H9 (cell line): ENCODE results near the gene PRDM4. TPM values are rescaled to one million over a fixed set of nuclear protein-coding genes. Genes with fewer than 3 reads are reported as not detected.

Experiments used
- DNase-seq: peaks from one replicate; pipeline ENCODE4 v3.0.0-alpha.2; 2017
- H2AFZ ChIP-seq: one replicate; pipeline ENCODE4 v1.6.1; 2013; ENCODE audit warnings: mild to moderate bottlenecking, low read length, control low read depth, moderate library complexity
- H2AK5ac ChIP-seq: 2 replicates; pipeline ENCODE4 v1.6.1; 2013; ENCODE audit warnings: low read length, control low read depth, mixed read lengths; ENCODE audit not compliant: insufficient read length
- H2BK120ac ChIP-seq: one replicate; pipeline ENCODE4 v1.6.1; 2013; ENCODE audit warnings: low read depth, mild to moderate bottlenecking, low read length, control low read depth, inconsistent platforms; ENCODE audit not compliant: poor library complexity, severe bottlenecking
- H2BK12ac ChIP-seq: 2 replicates; pipeline ENCODE4 v1.6.1; 2013; ENCODE audit warnings: low read length, control low read depth, mixed read lengths, low read depth; ENCODE audit not compliant: insufficient read length
- H2BK15ac ChIP-seq: 2 replicates; pipeline ENCODE4 v1.6.1; 2013; ENCODE audit warnings: low read depth, low read length, control low read depth
- H2BK20ac ChIP-seq: one replicate; pipeline ENCODE4 v1.6.1; 2013; ENCODE audit warnings: low read depth, mild to moderate bottlenecking, low read length, control low read depth, inconsistent platforms; ENCODE audit not compliant: poor library complexity, severe bottlenecking
- H2BK5ac ChIP-seq: 2 replicates; pipeline ENCODE4 v1.6.1; 2013; ENCODE audit warnings: low read length, control low read depth, mixed read lengths; ENCODE audit not compliant: insufficient read length
- H3K14ac ChIP-seq: 2 replicates; pipeline ENCODE4 v1.6.1; 2013; ENCODE audit warnings: low read length, control low read depth; ENCODE audit not compliant: insufficient read depth
- H3K18ac ChIP-seq: 2 replicates; pipeline ENCODE4 v1.6.1; 2013; ENCODE audit warnings: low read depth, mild to moderate bottlenecking, mixed read lengths, low read length, control low read depth; ENCODE audit not compliant: insufficient read length
- H3K23ac ChIP-seq: 2 replicates; pipeline ENCODE4 v1.6.1; 2013; ENCODE audit warnings: low read length, control low read depth, mixed read lengths, low read depth; ENCODE audit not compliant: insufficient read length
- H3K23me2 ChIP-seq: 2 replicates; pipeline ENCODE4 v1.6.1; 2013; ENCODE audit warnings: low read depth, mild to moderate bottlenecking, mixed read lengths, low read length, control low read depth; ENCODE audit not compliant: insufficient read length, poor library complexity, severe bottlenecking
- H3K27ac ChIP-seq: 2 replicates; pipeline ENCODE4 v1.5.1; 2013; ENCODE audit warnings: low read length, control low read depth, mixed read lengths, low read depth; ENCODE audit not compliant: insufficient read length
- H3K27me3 ChIP-seq: 2 replicates; pipeline ENCODE4 v1.6.1; 2013; ENCODE audit warnings: low read length, control low read depth, inconsistent platforms; ENCODE audit not compliant: insufficient read depth
- H3K4ac ChIP-seq: 2 replicates; pipeline ENCODE4 v1.6.1; 2013; ENCODE audit warnings: low read depth, mild to moderate bottlenecking, control low read depth, inconsistent platforms, low read length, moderate library complexity
- H3K4me1 ChIP-seq: 2 replicates; pipeline ENCODE4 v1.6.1; 2013; ENCODE audit warnings: low read length, control low read depth, inconsistent platforms; ENCODE audit not compliant: insufficient read depth
- H3K4me2 ChIP-seq: 2 replicates; pipeline ENCODE4 v1.6.1; 2013; ENCODE audit warnings: low read length, control low read depth, mixed read lengths; ENCODE audit not compliant: insufficient read length, insufficient read depth
- H3K56ac ChIP-seq: 2 replicates; pipeline ENCODE4 v1.6.1; 2013; ENCODE audit warnings: low read depth, mild to moderate bottlenecking, mixed read lengths, low read length, control low read depth; ENCODE audit not compliant: insufficient read length
- H3K79me1 ChIP-seq: 2 replicates; pipeline ENCODE4 v1.6.1; 2013; ENCODE audit warnings: low read depth, mild to moderate bottlenecking, moderate library complexity, low read length, control low read depth, inconsistent platforms; ENCODE audit not compliant: insufficient read depth, poor library complexity, severe bottlenecking
- H3K79me2 ChIP-seq: 2 replicates; pipeline ENCODE4 v1.6.1; 2013; ENCODE audit warnings: low read length, control low read depth, inconsistent platforms; ENCODE audit not compliant: insufficient read depth
- H3K9ac ChIP-seq: 2 replicates; pipeline ENCODE4 v1.6.1; 2013; ENCODE audit warnings: low read length, control low read depth, mixed read lengths; ENCODE audit not compliant: insufficient read length; ENCODE audit errors: extremely low read depth
- H3K9me3 ChIP-seq: one replicate; pipeline ENCODE4 v1.6.1; 2013; ENCODE audit warnings: low read depth, low read length, inconsistent platforms; ENCODE audit not compliant: control insufficient read depth
- H3T11ph ChIP-seq: one replicate; pipeline ENCODE4 v1.6.1; 2013; ENCODE audit warnings: mild to moderate bottlenecking, low read length, control low read depth, inconsistent platforms
- H4K20me1 ChIP-seq: one replicate; pipeline ENCODE4 v1.6.1; 2013; ENCODE audit not compliant: control insufficient read depth, insufficient read length, insufficient read depth
- H4K5ac ChIP-seq: 2 replicates; pipeline ENCODE4 v1.6.1; 2013; ENCODE audit warnings: low read depth, mild to moderate bottlenecking, mixed read lengths, low read length, control low read depth; ENCODE audit not compliant: insufficient read length
- H4K8ac ChIP-seq: replicated peaks from 2 replicates; pipeline ENCODE4 v1.6.1; 2013; ENCODE audit warnings: low read length, control low read depth, mixed read lengths, low read depth; ENCODE audit not compliant: insufficient read length
- H4K91ac ChIP-seq: 2 replicates; pipeline ENCODE4 v1.6.1; 2013; ENCODE audit warnings: low read depth, mild to moderate bottlenecking, moderate library complexity, mixed read lengths, low read length, control low read depth; ENCODE audit not compliant: insufficient read length
- H3K27ac Mint-ChIP-seq, 3 experiments: 2 replicates in 2 of 3; 3 replicates in 1 of 3; pipeline ENCODE4 v1.8.0; 2020 to 2021; ENCODE audit warnings: mixed read lengths in 3 of 3, mild to moderate bottlenecking in 1 of 3, moderate library complexity in 1 of 3
- H3K27me3 Mint-ChIP-seq: 2 replicates; pipeline ENCODE4 v1.8.0; 2021; ENCODE audit warnings: low read depth, mild to moderate bottlenecking, moderate library complexity, mixed read lengths
- H3K36me3 Mint-ChIP-seq, 3 experiments: 2 replicates in 2 of 3; 3 replicates in 1 of 3; pipeline ENCODE4 v1.8.0; 2020 to 2021; ENCODE audit warnings: low read depth in 3 of 3, mixed read lengths in 3 of 3; ENCODE audit not compliant: insufficient read depth in 1 of 3
- H3K4me1 Mint-ChIP-seq, 2 experiments: 2 replicates each; pipeline ENCODE4 v1.8.0; 2020; ENCODE audit warnings: mixed read lengths in 2 of 2
- H3K4me3 Mint-ChIP-seq, 2 experiments: 2 replicates in 1 of 2; 3 replicates in 1 of 2; pipeline ENCODE4 v1.8.0; 2020 to 2021; ENCODE audit warnings: mild to moderate bottlenecking in 2 of 2, mixed read lengths in 2 of 2, moderate library complexity in 1 of 2
- H3K9me3 Mint-ChIP-seq, 2 experiments: 2 replicates in 1 of 2; 3 replicates in 1 of 2; pipeline ENCODE4 v1.8.0; 2020; ENCODE audit warnings: mild to moderate bottlenecking in 2 of 2, mixed read lengths in 2 of 2, moderate library complexity in 1 of 2
- CTCF ChIP-seq: fragments of 200-600 bp; sonication (generic); conservative IDR thresholded peaks from 3 replicates; pipeline ENCODE4 v1.8.0; 2021; ENCODE audit warnings: antibody characterized with exemption, mild to moderate bottlenecking
- WGBS: extraction: QIAGEN DNeasy Blood & Tissue Kit; methylation state at CpG from one replicate; pipeline ENCODE4 v1.1.7; 2013; ENCODE audit warnings: missing lambda C conversion rate, low lambda C conversion rate, mixed read lengths; ENCODE audit not compliant: insufficient read length; ENCODE audit errors: extremely low coverage; 5-methylcytosine and 5-hydroxymethylcytosine counted together
- total RNA-seq: library from RNA; stranded (reverse); gene quantifications from 2 replicates; pipeline ENCODE4 v1.2.1, GENCODE V29; 2021

The PRDM4 gene
- total RNA-seq, 1 experiment from 2014 or later = 24.4 TPM

GRCh38 chr12:107774349-107775029 lies 13.6 kb upstream of the PRDM4 start, which contains the start of gene ASCL4:
TSS of gene ASCL4 (plus strand) at chr12:107774704. CDS start at chr12:107775219, 515 bp downstream.
- H4K5ac ChIP-seq = no peak within 1 kb of the TSS
- H3T11ph ChIP-seq = no peak within 1 kb of the TSS
- Mint-ChIP-seq H3K9me3 (no peaks in the 10 kb centered on the region), H3K4me3 (peak within 1 kb of the TSS; percentile 41 to 76), H3K27me3 (peaks cover 95% of the 10 kb centered on the region), H3K4me1 (peaks cover 7 to 13% of the 10 kb centered on the region in 2 experiments), H3K36me3 (no peaks in the 10 kb centered on the region), H3K27ac (no peak within 1 kb of the TSS)
- no peak for DNase-seq
- no peak within 1 kb of the TSS for H2BK20ac ChIP-seq
- H3K79me2 ChIP-seq = no peaks in the 10 kb centered on the region
- H2AFZ ChIP-seq = no peak within 1 kb of the TSS
- no peak within 1 kb of the TSS for H2BK15ac ChIP-seq
- no peak for TF ChIP-seq CTCF
- no peak within 1 kb of the TSS for H3K27ac ChIP-seq
- H4K91ac ChIP-seq = no peak within 1 kb of the TSS
- no peak within 1 kb of the TSS for H2BK120ac ChIP-seq
- H2BK12ac ChIP-seq = no peak within 1 kb of the TSS
- H3K4me2 ChIP-seq = peak within 1 kb of the TSS; percentile 53
- H3K56ac ChIP-seq = no peak within 1 kb of the TSS
- H3K18ac ChIP-seq = no peak within 1 kb of the TSS
- WGBS = no CpG with 5 or more reads among the region's 13 CpGs
- peaks cover 30% of the 10 kb centered on the region for H3K27me3 ChIP-seq
- no peak within 1 kb of the TSS for H3K23ac ChIP-seq
- H2AK5ac ChIP-seq = no peak within 1 kb of the TSS
- H4K20me1 ChIP-seq = no peaks in the 10 kb centered on the region
- H3K4me1 ChIP-seq = no peaks in the 10 kb centered on the region
- H3K14ac ChIP-seq = no peak within 1 kb of the TSS
- no peaks in the 10 kb centered on the region for H3K9me3 ChIP-seq
- H3K23me2 ChIP-seq = peaks cover 9% of the 10 kb centered on the region
- H3K4ac ChIP-seq = no peak within 1 kb of the TSS
- H3K9ac ChIP-seq = no peak within 1 kb of the TSS
- H3K79me1 ChIP-seq = no peaks in the 10 kb centered on the region
- H4K8ac ChIP-seq = no peak within 1 kb of the TSS
- no peak within 1 kb of the TSS for H2BK5ac ChIP-seq
